Lower lobe of right lung (tissue), 2 donors: ENCODE data around the gene ANKRD17. TPM values are rescaled to one million over a fixed set of nuclear protein-coding genes. Genes with fewer than 3 reads are reported as not detected.

ENCODE experiments used
- ATAC-seq, 2 donors: fragments of 200-7000 bp; cut with Tn5 transposase; one replicate each; pipeline ENCODE4 v1.9.1; 2020 to 2022; ENCODE audit warnings: mild to moderate bottlenecking in 2 of 2, moderate library complexity in 2 of 2
- DNase-seq: peaks from one replicate; pipeline ENCODE4 v3.0.0-alpha.2; 2020
- H3K27ac ChIP-seq: fragments of 200-600 bp; one replicate; pipeline ENCODE4 v1.8.0; 2022
- H3K27me3 ChIP-seq: fragments of 200-600 bp; one replicate; pipeline ENCODE4 v1.8.0; 2022; ENCODE audit warnings: low read depth
- H3K36me3 ChIP-seq: fragments of 200-600 bp; one replicate; pipeline ENCODE4 v1.8.0; 2022; ENCODE audit warnings: mild to moderate bottlenecking
- H3K4me1 ChIP-seq: fragments of 200-600 bp; one replicate; pipeline ENCODE4 v1.8.0; 2022
- H3K4me3 ChIP-seq: fragments of 200-600 bp; one replicate; pipeline ENCODE4 v1.8.0; 2022; ENCODE audit warnings: mild to moderate bottlenecking
- H3K9me3 ChIP-seq: fragments of 200-600 bp; one replicate; pipeline ENCODE4 v1.8.0; 2022
- CTCF ChIP-seq: fragments of 200-600 bp; IDR thresholded peaks from one replicate; pipeline ENCODE4 v1.8.0; 2022; ENCODE audit warnings: antibody characterized with exemption, mild to moderate bottlenecking
- intact Hi-C: fragments of 100-400 bp; cut with DNase I; formaldehyde crosslinking; loops from one replicate; pipeline ENCODE4 v1.11.0; 2022
- total RNA-seq: library from RNA; stranded (reverse); fragmentation: NEBNext Ultra II Directional; extraction: Animal tissue kit (Norgen Biotek cat#: 25700); gene quantifications from one replicate; pipeline ENCODE4 v1.2.1, GENCODE V29; 2021
- donor health status: DM: no; HTN: yes; CAD: no; lungs with severe emphysema.

The ANKRD17 gene
- total RNA-seq, 1 donor from 2014 or later: 57.4 TPM

- Histone ChIP-seq H3K4me3 (no peak overlapping the region), H3K27me3 (no peaks in the 10 kb centered on the region), H3K36me3 (peaks cover 80% of the 10 kb centered on the region), H3K4me1 (no peaks in the 10 kb centered on the region), H3K27ac (no peak overlapping the region), H3K9me3 (no peaks in the 10 kb centered on the region)
- no peak for TF ChIP-seq CTCF
- intact Hi-C loops: no loop called here
- DNase-seq: no peak
- no peak for ATAC-seq
These were observed 124.8 kb downstream of the ANKRD17 start for GRCh38 chr4:73133784-73134183.

GRCh38 chr4:73131281-73131680 lies 127.3 kb downstream of the ANKRD17 start:
- Histone ChIP-seq H3K9me3 (no peaks in the 10 kb centered on the region), H3K4me1 (no peaks in the 10 kb centered on the region), H3K36me3 (peaks cover 60% of the 10 kb centered on the region), H3K4me3 (no peak overlapping the region), H3K27ac (no peak overlapping the region), H3K27me3 (no peaks in the 10 kb centered on the region)
- no peak for TF ChIP-seq CTCF
- no peak for DNase-seq
- no peak for ATAC-seq
- intact Hi-C loops: no loop called here

- ATAC-seq: no peak
These were observed 129.3 kb downstream of the ANKRD17 start for GRCh38 chr4:73129319-73129718.

GRCh38 chr4:73127839-73128453 lies 130.7 kb downstream of the ANKRD17 start:
- no peaks in the 10 kb centered on the region for H3K4me1 ChIP-seq
- ATAC-seq (no peak), DNase-seq (no peak)
- H3K27me3 ChIP-seq: no peaks in the 10 kb centered on the region
- intact Hi-C loops: no loop called here
- no peaks in the 10 kb centered on the region for H3K9me3 ChIP-seq
- no peak overlapping the region for H3K4me3 ChIP-seq
- TF ChIP-seq CTCF: no peak
- peaks cover 61% of the 10 kb centered on the region for H3K36me3 ChIP-seq
- no peak overlapping the region for H3K27ac ChIP-seq

More at GRCh38 chr4:73129319-73129718, 129.3 kb downstream of the ANKRD17 start:
- Histone ChIP-seq H3K27me3 (no peaks in the 10 kb centered on the region), H3K9me3 (no peaks in the 10 kb centered on the region), H3K27ac (no peak overlapping the region), H3K36me3 (peaks cover 59% of the 10 kb centered on the region), H3K4me3 (no peak overlapping the region), H3K4me1 (no peaks in the 10 kb centered on the region)
- no peak for TF ChIP-seq CTCF
- intact Hi-C loops: no loop called here
- no peak for DNase-seq

- ATAC-seq (no peak), DNase-seq (no peak)
- no peaks in the 10 kb centered on the region for H3K4me1 ChIP-seq
- intact Hi-C loops: no loop called here
- no peak overlapping the region for H3K4me3 ChIP-seq
- H3K36me3 ChIP-seq: peaks cover 92% of the 10 kb centered on the region
- TF ChIP-seq CTCF: no peak
- H3K27me3 ChIP-seq: no peaks in the 10 kb centered on the region
- no peaks in the 10 kb centered on the region for H3K9me3 ChIP-seq
- no peak overlapping the region for H3K27ac ChIP-seq
These were observed 149.1 kb downstream of the ANKRD17 start for GRCh38 chr4:73109493-73109892.
